ENCODE results near the gene PIGK. TPM values are rescaled to one million over a fixed set of nuclear protein-coding genes. Genes with fewer than 3 reads are reported as not detected.

Gene PIGK
- total RNA-seq, 2 donors from 2014 or later = 15.9 to 30.1 TPM

GRCh38 chr1:77057994-77058585, 161.1 kb downstream of the PIGK start:
- no peak for DNase-seq (ENCODE audit: low spot score)

GRCh38 chr1:77056525-77056924, 162.7 kb downstream of the PIGK start:
- Histone ChIP-seq H3K27ac (no peak overlapping the region), H3K4me3 (no peak overlapping the region), H3K9me3 (no peaks in the 10 kb centered on the region), H3K27me3 (no peaks in the 10 kb centered on the region), H3K4me1 (no peaks in the 10 kb centered on the region), H3K36me3 (no peaks in the 10 kb centered on the region)
- TF ChIP-seq CTCF (IDR thresholded peaks at IDR 0.05) = no peak
- DNase-seq (ENCODE audit: low spot score) = no peak

More at GRCh38 chr1:77057994-77058585, 161.1 kb downstream of the PIGK start:
- H3K27me3 ChIP-seq = no peaks in the 10 kb centered on the region
- TF ChIP-seq CTCF (IDR thresholded peaks at IDR 0.05) = no peak
- H3K36me3 ChIP-seq = no peaks in the 10 kb centered on the region
- H3K27ac ChIP-seq = no peak overlapping the region
- H3K4me3 ChIP-seq = no peak overlapping the region
- no peaks in the 10 kb centered on the region for H3K4me1 ChIP-seq
- H3K9me3 ChIP-seq = no peaks in the 10 kb centered on the region

- no peak for DNase-seq (ENCODE audit: low spot score)
- no peaks in the 10 kb centered on the region for H3K36me3 ChIP-seq
- H3K27me3 ChIP-seq = no peaks in the 10 kb centered on the region
- no peak overlapping the region for H3K4me3 ChIP-seq
- no peaks in the 10 kb centered on the region for H3K9me3 ChIP-seq
- no peak for TF ChIP-seq CTCF (IDR thresholded peaks at IDR 0.05)
- H3K4me1 ChIP-seq = no peaks in the 10 kb centered on the region
- H3K27ac ChIP-seq = no peak overlapping the region
These were observed 167.8 kb downstream of the PIGK start for GRCh38 chr1:77051425-77051824.

GRCh38 chr1:77048615-77049005, 170.6 kb downstream of the PIGK start:
- DNase-seq (ENCODE audit: low spot score) = no peak
- Histone ChIP-seq H3K9me3 (no peaks in the 10 kb centered on the region), H3K36me3 (no peaks in the 10 kb centered on the region), H3K27me3 (no peaks in the 10 kb centered on the region), H3K4me3 (no peak overlapping the region), H3K27ac (no peak overlapping the region), H3K4me1 (no peaks in the 10 kb centered on the region)
- no peak for TF ChIP-seq CTCF (IDR thresholded peaks at IDR 0.05)

GRCh38 chr1:77047978-77048614, 171.1 kb downstream of the PIGK start:
- no peaks in the 10 kb centered on the region for H3K36me3 ChIP-seq
- H3K27ac ChIP-seq = no peak overlapping the region
- no peaks in the 10 kb centered on the region for H3K4me1 ChIP-seq
- no peak for DNase-seq (ENCODE audit: low spot score)
- no peak overlapping the region for H3K4me3 ChIP-seq
- H3K27me3 ChIP-seq = no peaks in the 10 kb centered on the region
- TF ChIP-seq CTCF (IDR thresholded peaks at IDR 0.05) = no peak
- no peaks in the 10 kb centered on the region for H3K9me3 ChIP-seq

GRCh38 chr1:77047575-77047974, 171.7 kb downstream of the PIGK start:
- no peaks in the 10 kb centered on the region for H3K9me3 ChIP-seq
- no peak for DNase-seq (ENCODE audit: low spot score)
- no peaks in the 10 kb centered on the region for H3K4me1 ChIP-seq
- TF ChIP-seq CTCF (IDR thresholded peaks at IDR 0.05) = no peak
- H3K36me3 ChIP-seq = no peaks in the 10 kb centered on the region
- H3K27ac ChIP-seq = no peak overlapping the region
- H3K4me3 ChIP-seq = no peak overlapping the region
- no peaks in the 10 kb centered on the region for H3K27me3 ChIP-seq
